MM.1S (cell line): Measurements from ENCODE around the gene CCR9.

ENCODE experiments used
- EZH2phosphoT487 ChIP-seq: fragments of 300-600 bp; sonication (generic); IDR thresholded peaks from 2 replicates; pipeline ENCODE4 v1.6.1; 2018; ENCODE audit warnings: antibody characterized with exemption, low read length
- TF ChIP-seq, protein P1 (sequence below): fragments of 300-600 bp; sonication (generic); IDR thresholded peaks from 2 replicates; pipeline ENCODE4 v1.5.1; 2016; ENCODE audit warnings: antibody characterized with exemption, low read length, mixed read lengths

DNA sequence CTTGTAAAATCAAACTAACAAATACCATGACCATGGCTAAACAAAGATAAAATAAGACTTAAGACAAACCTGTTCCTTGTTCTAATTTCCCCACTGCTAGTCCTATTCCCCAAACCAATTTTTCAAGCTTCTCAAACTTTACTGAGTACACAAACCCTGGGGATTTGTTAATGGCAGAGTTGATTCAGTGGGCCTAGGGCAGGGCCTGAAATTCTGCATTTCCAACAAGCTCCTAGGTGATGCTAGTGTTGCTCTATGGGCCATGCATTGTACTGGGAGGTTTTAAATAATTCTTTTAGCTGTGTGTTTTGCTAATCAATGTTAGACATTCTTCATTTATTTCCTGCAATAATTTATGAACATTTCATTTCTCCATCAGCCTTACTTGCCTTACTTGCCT lies 13.3 kb upstream of the CCR9 start:
- TF ChIP-seq, protein P1, sequence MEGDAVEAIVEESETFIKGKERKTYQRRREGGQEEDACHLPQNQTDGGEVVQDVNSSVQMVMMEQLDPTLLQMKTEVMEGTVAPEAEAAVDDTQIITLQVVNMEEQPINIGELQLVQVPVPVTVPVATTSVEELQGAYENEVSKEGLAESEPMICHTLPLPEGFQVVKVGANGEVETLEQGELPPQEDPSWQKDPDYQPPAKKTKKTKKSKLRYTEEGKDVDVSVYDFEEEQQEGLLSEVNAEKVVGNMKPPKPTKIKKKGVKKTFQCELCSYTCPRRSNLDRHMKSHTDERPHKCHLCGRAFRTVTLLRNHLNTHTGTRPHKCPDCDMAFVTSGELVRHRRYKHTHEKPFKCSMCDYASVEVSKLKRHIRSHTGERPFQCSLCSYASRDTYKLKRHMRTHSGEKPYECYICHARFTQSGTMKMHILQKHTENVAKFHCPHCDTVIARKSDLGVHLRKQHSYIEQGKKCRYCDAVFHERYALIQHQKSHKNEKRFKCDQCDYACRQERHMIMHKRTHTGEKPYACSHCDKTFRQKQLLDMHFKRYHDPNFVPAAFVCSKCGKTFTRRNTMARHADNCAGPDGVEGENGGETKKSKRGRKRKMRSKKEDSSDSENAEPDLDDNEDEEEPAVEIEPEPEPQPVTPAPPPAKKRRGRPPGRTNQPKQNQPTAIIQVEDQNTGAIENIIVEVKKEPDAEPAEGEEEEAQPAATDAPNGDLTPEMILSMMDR: no peak
- TF ChIP-seq EZH2phosphoT487: no peak
